Activated CD4-positive, alpha-beta memory T cell treated with anti-CD3 and anti-CD28 coated beads for 36 hours (primary cell): ENCODE measurements around the gene LHX3. TPM values are rescaled to one million over a fixed set of nuclear protein-coding genes. Genes with fewer than 3 reads are reported as not detected.
A peak's percentile ranks its signal among the peaks of the same experiment; 100 is the strongest.

Experiments used
- CTCF ChIA-PET: fragments of 350-600 bp; sonication (Branson Sonifier 250); formaldehyde crosslinking; loops from one replicate; lab custom pipeline; 2021; ENCODE audit warnings: antibody characterized with exemption, inconsistent platforms; lab: Charles Lee
- POLR2A ChIA-PET: fragments of 350-600 bp; sonication (Branson Sonifier 250); formaldehyde crosslinking; loops from one replicate; lab custom pipeline; 2021; ENCODE audit warnings: antibody characterized with exemption; lab: Charles Lee
- DNase-seq: peaks from one replicate; pipeline ENCODE4 v3.0.0-alpha.2; 2020
- H3K27ac Mint-ChIP-seq: one replicate; pipeline ENCODE4 v1.8.0; 2021; ENCODE audit warnings: mixed read lengths
- H3K27me3 Mint-ChIP-seq: one replicate; pipeline ENCODE4 v1.8.0; 2021; ENCODE audit warnings: mixed read lengths
- H3K36me3 Mint-ChIP-seq: one replicate; pipeline ENCODE4 v1.8.0; 2021; ENCODE audit warnings: mixed read lengths
- H3K4me1 Mint-ChIP-seq: one replicate; pipeline ENCODE4 v1.8.0; 2021; ENCODE audit warnings: low read depth, mixed read lengths
- H3K4me3 Mint-ChIP-seq: one replicate; pipeline ENCODE4 v1.8.0; 2021; ENCODE audit warnings: mild to moderate bottlenecking, mixed read lengths
- H3K9me3 Mint-ChIP-seq: one replicate; pipeline ENCODE4 v1.8.0; 2021; ENCODE audit warnings: mixed read lengths
- intact Hi-C: fragments of 100-400 bp; cut with micrococcal nuclease; formaldehyde crosslinking; loops from one replicate; pipeline ENCODE4 v1.15.1; 2023
- total RNA-seq, 2 experiments: library from RNA; stranded (reverse); gene quantifications; one replicate each; pipeline ENCODE4 v1.2.3, GENCODE V29; 2021

LHX3 gene
- total RNA-seq, 2 experiments from 2014 or later, result not detected

DNA sequence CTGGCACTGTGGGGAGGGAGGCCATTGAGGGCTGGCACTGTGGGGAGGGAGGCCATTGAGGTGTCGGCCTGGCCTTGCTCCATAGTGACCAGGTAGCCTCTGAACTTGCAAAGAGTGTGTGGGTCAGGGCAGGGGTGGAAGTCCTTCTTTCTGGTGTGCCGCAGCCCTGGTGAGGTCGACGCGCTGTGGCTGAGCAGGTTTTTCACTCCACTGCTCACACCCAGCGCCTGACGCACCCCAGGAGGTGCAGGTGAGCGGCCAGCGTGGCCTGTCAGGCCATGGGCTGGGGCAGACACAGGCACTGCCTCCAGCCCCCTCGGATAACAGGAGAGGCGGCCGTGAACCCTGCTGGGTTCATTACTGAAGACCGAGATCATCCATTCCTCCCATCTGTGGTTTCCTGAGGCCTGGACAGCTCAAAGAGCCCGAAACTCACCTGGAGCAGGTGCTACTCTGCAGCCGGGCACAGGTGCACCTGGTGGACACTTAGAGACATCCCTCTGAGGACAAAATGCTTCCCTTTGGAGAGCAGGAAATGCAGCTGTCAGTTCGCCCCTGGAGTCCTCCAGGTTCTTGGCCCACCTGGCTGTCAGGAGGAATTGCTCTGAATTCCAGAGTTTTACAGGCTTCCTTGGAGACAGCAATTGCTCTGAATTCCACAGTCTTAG lies 32.4 kb downstream of the LHX3 start:
- H3K27me3 Mint-ChIP-seq, result peaks cover 17% of the 10 kb centered on the region
- ChIA-PET CTCF (no interaction called here), POLR2A (no interaction called here)
- no peak for DNase-seq
- no peak overlapping the region for H3K27ac Mint-ChIP-seq
- H3K4me3 Mint-ChIP-seq, result no peak overlapping the region
- H3K36me3 Mint-ChIP-seq, result no peaks in the 10 kb centered on the region
- intact Hi-C loops, result no loop called here
- no peaks in the 10 kb centered on the region for H3K9me3 Mint-ChIP-seq
- H3K4me1 Mint-ChIP-seq, result no peaks in the 10 kb centered on the region

DNA sequence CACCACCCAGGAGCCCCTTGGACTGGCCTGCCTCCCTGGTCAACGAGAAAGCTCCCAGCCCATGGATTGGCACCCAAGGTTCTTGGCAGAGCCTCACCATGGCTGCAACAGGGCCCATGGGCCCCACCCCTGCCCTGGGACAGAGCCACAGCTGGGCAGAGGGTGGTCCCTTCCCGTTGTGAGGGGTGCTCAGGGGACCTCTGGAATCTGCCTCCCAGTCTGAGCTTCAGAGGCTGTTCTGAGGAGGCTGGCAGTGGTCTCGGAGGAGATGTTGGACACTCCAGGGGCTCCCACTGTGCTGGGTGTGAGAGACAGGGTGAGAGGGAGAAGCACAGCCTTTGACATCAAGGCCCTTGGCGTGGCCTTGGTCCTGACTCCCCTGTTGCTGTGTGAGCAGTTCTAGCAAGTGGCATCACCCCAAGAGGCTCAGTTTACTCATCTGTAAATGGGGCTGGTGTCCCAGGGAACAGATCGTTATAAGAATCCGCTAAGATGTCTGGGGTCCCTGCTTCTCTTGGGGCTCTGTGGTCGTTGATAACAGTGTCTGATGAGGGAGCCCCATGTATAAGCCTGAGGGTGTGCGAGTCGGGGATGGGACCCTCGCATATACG lies 33.0 kb downstream of the LHX3 start:
- ChIA-PET POLR2A (interaction anchor here (0.6 kb wide), 1 partner anchor 38 kb away, joined by 4 read pairs; no protein-coding TSS in a partner anchor), CTCF (interaction anchor here (2.0 kb wide), 1 partner anchor 111 kb away, joined by 19 read pairs; no protein-coding TSS in a partner anchor)
- Mint-ChIP-seq H3K9me3 (no peaks in the 10 kb centered on the region), H3K27me3 (peaks cover 17% of the 10 kb centered on the region), H3K27ac (no peak overlapping the region), H3K36me3 (no peaks in the 10 kb centered on the region), H3K4me3 (no peak overlapping the region), H3K4me1 (no peaks in the 10 kb centered on the region)
- no peak for DNase-seq
- intact Hi-C loops, result no loop called here

DNA sequence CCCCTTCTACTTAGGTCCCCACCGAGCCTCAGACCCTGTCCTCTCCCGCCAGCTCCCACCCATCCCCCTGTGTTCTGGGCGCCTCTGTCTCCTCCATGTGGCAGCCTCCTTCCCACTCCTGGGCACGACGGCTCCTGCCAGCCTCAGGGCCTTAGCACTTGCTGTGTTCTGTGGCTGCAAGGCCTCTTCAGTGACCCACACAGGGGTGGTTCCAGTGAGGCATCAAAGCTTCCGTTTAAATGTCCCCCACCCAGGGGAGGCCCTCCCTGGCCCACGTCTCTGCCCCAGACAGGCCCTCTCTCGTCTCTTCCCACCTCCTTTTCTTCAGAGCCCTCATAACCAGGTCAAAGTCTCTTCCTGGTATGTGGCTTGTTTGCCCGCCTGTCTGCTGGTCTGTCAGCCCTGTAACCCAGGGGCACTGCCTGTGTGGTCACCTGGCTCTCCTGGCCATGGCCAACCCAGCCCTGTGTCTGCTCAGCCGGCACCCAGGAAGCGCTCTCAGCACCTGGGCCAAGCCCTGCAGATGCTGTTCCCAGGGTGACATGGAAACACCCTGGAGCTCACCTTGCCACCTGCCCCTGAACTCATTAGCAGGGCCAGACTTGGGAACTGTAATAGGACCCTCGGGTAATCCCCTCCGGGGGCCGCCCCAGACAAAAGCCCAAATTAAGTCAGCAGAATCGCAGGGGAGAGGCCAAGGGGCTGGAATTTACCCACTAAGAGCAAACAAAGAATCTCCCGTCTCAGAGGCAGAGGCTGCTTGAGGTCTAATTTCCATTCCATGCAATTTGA lies 33.7 kb downstream of the LHX3 start:
- H3K4me1 Mint-ChIP-seq, result no peaks in the 10 kb centered on the region
- CTCF ChIA-PET, result interaction anchor here (0.6 to 2.0 kb wide), 11 partner anchors 7 to 112 kb away, joined by 3 to 19 read pairs (median 4); no protein-coding TSS in a partner anchor
- POLR2A ChIA-PET, result interaction anchor here (0.6 kb wide), 1 partner anchor 37 kb away, joined by 4 read pairs; no protein-coding TSS in a partner anchor
- H3K4me3 Mint-ChIP-seq, result no peak overlapping the region
- H3K27me3 Mint-ChIP-seq, result peaks cover 17% of the 10 kb centered on the region
- H3K9me3 Mint-ChIP-seq, result no peaks in the 10 kb centered on the region
- no peaks in the 10 kb centered on the region for H3K36me3 Mint-ChIP-seq
- intact Hi-C loops, result no loop called here
- H3K27ac Mint-ChIP-seq, result no peak overlapping the region
- no peak for DNase-seq

DNA sequence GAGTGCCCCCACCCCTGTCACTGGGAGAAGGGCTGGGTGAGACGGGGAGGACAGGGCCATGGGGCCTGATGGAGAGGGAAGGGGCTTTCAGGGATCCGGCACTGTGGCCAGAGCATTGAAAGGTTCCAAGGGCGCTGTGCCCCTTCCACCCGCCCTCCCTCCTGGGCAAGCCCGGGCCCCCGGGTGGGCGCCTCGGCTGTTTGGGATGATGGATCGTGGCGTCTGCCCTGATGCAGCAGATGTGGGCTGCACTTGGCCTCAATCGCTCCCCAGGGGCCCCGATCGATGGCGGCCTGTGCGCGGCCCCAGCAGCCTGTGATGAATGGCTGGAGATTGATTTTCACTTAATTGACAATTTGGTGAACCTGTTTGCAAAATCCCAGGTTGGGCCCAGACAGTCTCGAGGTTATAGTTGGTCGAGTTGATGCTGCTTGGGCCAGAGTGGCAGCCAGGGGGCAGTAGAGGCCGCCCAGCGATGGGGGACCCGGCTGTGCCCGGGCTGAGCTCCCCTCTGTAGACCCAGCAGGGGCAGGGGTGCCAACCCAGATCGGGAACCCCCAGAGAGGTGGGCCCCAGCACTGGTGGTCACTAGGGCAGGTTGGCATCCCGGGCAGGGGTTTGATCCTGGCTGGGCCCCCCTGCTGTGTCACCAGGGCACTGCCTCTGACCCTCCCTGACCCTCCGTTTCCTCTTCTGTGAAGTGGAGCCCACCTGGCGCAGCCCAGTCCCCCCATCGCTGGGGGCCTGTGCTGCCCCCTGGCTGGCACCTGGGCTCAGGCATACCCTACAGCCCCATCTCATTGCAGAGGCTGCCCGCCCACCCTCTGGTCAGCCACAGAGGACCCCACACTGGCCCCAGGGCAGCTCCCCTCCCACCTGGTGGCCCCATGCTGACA lies 34.7 kb downstream of the LHX3 start:
- Mint-ChIP-seq H3K27ac (no peak overlapping the region), H3K27me3 (peaks cover 17% of the 10 kb centered on the region), H3K36me3 (no peaks in the 10 kb centered on the region), H3K4me1 (no peaks in the 10 kb centered on the region), H3K4me3 (no peak overlapping the region), H3K9me3 (no peaks in the 10 kb centered on the region)
- peak; percentile 71 for DNase-seq
- ChIA-PET CTCF (interaction anchor here (0.6 to 2.0 kb wide), 11 partner anchors 8 to 113 kb away, joined by 3 to 19 read pairs (median 4); no protein-coding TSS in a partner anchor), POLR2A (no interaction called here)
- intact Hi-C loops, result loop anchor here (1.0 kb wide), 1 partner anchor 113 kb away; no protein-coding TSS in a partner anchor

DNA sequence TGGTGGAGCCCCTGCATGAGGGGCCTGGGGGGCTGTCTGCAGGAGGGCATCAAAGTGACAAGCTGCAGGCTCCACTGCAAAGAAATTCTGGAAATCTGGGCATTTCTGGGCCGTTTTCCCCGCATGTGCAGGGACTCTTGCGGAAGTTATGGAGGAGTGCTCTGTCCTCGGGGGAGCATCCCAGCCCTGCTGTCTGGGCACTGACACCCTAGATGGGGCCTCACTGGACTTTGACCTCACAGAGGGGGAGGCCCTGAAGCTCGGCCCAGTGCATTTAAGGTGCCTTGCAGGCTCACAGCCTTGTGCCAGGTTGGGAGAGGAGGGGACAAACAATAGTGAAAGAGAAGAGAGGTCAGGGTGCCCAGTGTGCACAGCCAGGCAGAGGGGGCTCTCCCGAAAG lies 35.4 kb downstream of the LHX3 start:
- no peak overlapping the region for H3K4me3 Mint-ChIP-seq
- intact Hi-C loops, result no loop called here
- no peaks in the 10 kb centered on the region for H3K9me3 Mint-ChIP-seq
- POLR2A ChIA-PET, result no interaction called here
- CTCF ChIA-PET, result interaction anchor here (0.6 to 1.5 kb wide), 2 partner anchors 23 to 98 kb away, joined by 3 read pairs; no protein-coding TSS in a partner anchor
- H3K4me1 Mint-ChIP-seq, result no peaks in the 10 kb centered on the region
- no peak overlapping the region for H3K27ac Mint-ChIP-seq
- no peaks in the 10 kb centered on the region for H3K36me3 Mint-ChIP-seq
- H3K27me3 Mint-ChIP-seq, result peaks cover 18% of the 10 kb centered on the region
- DNase-seq, result no peak

DNA sequence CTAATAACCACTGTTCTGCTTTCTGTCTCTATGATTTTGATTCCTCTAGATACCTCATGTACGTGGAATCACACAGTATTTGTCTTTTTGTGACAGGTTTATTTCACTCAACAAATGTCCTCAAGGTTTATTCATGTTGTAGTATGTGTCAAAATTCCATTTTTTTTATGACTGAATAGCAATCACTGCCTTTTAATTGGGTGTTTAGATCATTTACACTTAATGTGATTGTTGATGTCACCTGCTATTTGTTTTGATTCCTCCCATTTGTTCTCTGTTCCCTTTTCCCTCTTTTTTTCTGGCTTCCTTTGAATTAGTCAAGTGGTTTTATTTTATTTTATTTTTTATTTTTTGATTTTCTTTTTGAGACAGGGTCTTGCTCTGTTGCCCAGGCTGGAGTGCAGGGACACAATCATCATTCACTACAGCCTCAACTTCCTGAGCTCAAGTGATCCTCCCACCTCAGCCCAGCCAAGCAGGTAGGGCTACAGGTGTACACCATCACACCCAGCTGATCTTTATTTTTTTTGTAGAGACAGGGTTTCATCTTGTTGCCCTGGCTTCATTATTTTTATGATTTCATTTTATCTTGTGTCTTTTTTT lies 41.6 kb downstream of the LHX3 start:
- DNase-seq, result no peak
- Mint-ChIP-seq H3K4me3 (no peak overlapping the region), H3K27ac (no peak overlapping the region), H3K36me3 (no peaks in the 10 kb centered on the region), H3K4me1 (no peaks in the 10 kb centered on the region), H3K27me3 (peaks cover 2% of the 10 kb centered on the region), H3K9me3 (peaks cover 3% of the 10 kb centered on the region)
- ChIA-PET POLR2A (no interaction called here), CTCF (no interaction called here)
- intact Hi-C loops, result no loop called here

DNA sequence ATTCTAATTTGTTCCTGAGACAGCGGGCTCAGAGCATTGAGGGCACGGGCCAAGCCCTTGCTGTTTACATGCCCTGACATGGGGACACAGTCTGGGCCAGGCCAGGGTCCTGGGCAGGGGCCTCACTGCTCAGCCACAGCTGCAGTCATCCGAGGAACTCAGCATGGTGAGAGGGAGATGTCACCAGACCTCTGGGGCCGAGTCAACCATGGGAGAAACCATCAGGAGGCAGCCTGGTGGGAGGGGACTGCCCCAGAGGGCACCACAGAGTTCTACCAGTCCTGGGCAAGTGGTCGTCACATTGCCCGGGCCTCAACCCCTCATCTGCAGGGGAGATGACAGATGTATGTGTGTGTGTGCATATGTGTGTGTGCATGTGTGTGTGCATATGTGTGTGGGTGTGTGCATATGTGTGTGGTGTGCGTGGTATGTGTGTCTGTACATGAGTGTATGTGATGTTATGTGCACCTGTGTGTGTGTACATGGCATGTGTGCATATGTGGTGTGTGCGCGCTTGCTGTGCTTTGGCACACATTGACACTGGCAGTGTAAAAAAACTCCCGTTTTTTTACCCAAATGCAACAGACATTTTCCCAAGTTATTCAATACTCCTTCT lies 43.8 kb downstream of the LHX3 start:
- H3K36me3 Mint-ChIP-seq, result no peaks in the 10 kb centered on the region
- peaks cover 4% of the 10 kb centered on the region for H3K27me3 Mint-ChIP-seq
- ChIA-PET CTCF (no interaction called here), POLR2A (no interaction called here)
- intact Hi-C loops, result no loop called here
- H3K27ac Mint-ChIP-seq, result no peak overlapping the region
- H3K4me1 Mint-ChIP-seq, result no peaks in the 10 kb centered on the region
- H3K4me3 Mint-ChIP-seq, result no peak overlapping the region
- peaks cover 3% of the 10 kb centered on the region for H3K9me3 Mint-ChIP-seq
- DNase-seq, result no peak

DNA sequence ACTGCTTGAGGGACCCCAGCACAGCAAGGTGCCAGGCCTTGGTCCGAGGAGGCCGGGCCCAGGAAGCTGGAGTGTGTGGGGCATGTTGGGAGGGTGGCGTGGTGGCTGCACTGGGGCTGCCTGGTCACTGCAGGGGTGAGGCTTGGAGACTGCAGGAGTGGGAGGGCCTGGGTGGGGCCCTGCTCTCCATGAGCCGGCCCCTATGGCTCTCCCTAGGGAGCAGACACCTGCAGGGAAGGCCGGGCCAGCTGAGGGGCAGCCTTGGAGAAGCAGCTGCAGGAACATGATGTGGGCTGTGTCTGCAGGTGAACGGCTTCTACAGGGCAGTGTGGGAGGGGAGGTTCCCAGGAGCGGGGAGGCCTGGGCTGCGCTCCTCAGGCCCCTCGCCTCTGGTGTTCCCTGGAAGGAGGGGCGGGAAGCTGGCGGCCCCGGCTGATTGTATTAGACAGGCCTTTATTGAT lies 44.5 kb downstream of the LHX3 start:
- intact Hi-C loops, result no loop called here
- no peak for DNase-seq
- Mint-ChIP-seq H3K27me3 (peaks cover 7% of the 10 kb centered on the region), H3K27ac (no peak overlapping the region), H3K4me1 (no peaks in the 10 kb centered on the region), H3K4me3 (no peak overlapping the region), H3K9me3 (peaks cover 3% of the 10 kb centered on the region), H3K36me3 (no peaks in the 10 kb centered on the region)
- POLR2A ChIA-PET, result no interaction called here
- CTCF ChIA-PET, result no interaction called here

DNA sequence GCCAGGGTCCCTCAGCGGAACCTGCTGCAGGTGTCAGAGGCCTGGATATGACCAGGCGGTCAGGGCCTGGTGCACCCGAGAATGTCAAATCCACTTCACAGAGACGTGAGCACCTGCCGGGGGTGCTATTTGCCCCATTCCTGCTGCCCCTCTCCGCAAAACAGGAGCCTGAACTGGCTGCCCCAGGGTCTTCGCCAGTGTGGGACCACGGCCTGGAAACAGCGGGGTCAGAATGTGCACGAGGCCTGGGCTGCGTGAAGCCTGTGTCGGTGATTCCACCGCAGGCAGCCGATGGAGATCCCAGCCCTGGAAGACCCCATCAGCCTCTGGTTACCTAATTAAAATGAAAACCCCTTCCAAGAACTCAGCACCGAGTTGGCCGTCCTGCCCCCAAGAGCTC lies 45.1 kb downstream of the LHX3 start:
- no peak for DNase-seq
- Mint-ChIP-seq H3K9me3 (peaks cover 3% of the 10 kb centered on the region), H3K4me1 (no peaks in the 10 kb centered on the region), H3K27me3 (peaks cover 11% of the 10 kb centered on the region), H3K36me3 (no peaks in the 10 kb centered on the region), H3K4me3 (no peak overlapping the region), H3K27ac (no peak overlapping the region)
- POLR2A ChIA-PET, result no interaction called here
- CTCF ChIA-PET, result no interaction called here
- intact Hi-C loops, result no loop called here

DNA sequence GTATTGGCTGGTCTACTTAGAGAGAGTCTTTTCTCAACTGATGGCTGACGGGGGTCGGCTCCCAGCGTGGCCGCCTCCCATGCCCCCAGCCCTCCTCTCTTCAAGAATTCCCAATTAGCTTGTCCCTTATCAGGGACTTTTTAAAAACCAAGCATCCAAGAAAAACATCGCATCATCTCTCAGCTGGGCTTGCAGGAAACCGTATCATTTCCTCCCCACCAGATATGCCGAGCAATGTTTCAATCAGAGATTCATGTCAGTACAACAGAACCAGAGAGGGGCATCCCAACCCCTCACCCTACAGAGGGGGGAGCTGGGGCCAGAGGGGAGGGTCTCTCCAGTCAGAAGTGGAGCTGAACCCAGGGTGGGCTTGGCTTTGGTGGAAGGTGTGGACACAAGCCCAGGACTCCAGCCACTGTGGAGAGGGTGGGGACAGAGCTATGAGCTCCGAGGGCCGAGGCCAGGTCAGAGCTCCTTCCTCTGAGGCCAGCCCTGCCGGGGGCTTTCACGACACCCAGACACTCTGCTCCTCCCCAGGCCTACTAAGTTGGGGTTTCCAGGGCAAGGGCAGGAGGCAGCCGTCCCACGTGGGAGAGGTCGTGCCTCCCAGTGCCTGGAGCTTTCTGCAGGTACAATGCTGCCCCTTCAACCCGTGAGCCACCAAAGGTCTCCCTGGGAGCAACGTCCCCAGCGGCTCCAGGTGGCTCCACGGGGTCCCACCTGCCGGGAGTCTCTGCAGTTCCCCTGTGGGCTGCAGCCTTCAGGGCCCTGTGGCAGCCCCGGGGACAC lies 47.3 kb downstream of the LHX3 start:
- CTCF ChIA-PET, result no interaction called here
- H3K4me3 Mint-ChIP-seq, result no peak overlapping the region
- POLR2A ChIA-PET, result no interaction called here
- no peak overlapping the region for H3K27ac Mint-ChIP-seq
- no peak for DNase-seq
- no peaks in the 10 kb centered on the region for H3K36me3 Mint-ChIP-seq
- H3K4me1 Mint-ChIP-seq, result no peaks in the 10 kb centered on the region
- intact Hi-C loops, result no loop called here
- no peaks in the 10 kb centered on the region for H3K9me3 Mint-ChIP-seq
- peaks cover 11% of the 10 kb centered on the region for H3K27me3 Mint-ChIP-seq
